Keratinocyte (primary cell): ENCODE measurements around the gene CENPO. TPM values are rescaled to one million over a fixed set of nuclear protein-coding genes. Genes with fewer than 3 reads are reported as not detected.

Source experiments
- DNase-seq: peaks from one replicate; pipeline ENCODE4 v3.0.0-alpha.2; 2011; ENCODE audit warnings: low read depth, missing footprints, low spot score
- FAIRE-seq: peaks from 2 replicates; lab custom pipeline; 2011; peaks lifted over from hg19 to GRCh38; lab: Jason Lieb, UNC
- H2AFZ ChIP-seq: 2 replicates; pipeline ENCODE4 v1.6.0; 2012; ENCODE audit warnings: low read length, control low read depth, inconsistent platforms; ENCODE audit not compliant: control insufficient read depth
- H3K27ac ChIP-seq: 2 replicates; pipeline ENCODE4 v1.5.1; 2011; ENCODE audit warnings: low read length; ENCODE audit not compliant: control insufficient read depth, insufficient read depth
- H3K27me3 ChIP-seq: 3 replicates; pipeline ENCODE4 v1.6.0; 2011; ENCODE audit warnings: low read length; ENCODE audit not compliant: control insufficient read depth, insufficient read depth; ENCODE audit errors: extremely low read depth
- H3K36me3 ChIP-seq, 2 experiments: 2 replicates in 1 of 2; 3 replicates in 1 of 2; pipeline ENCODE4 v1.5.1; 2011; ENCODE audit warnings: low read length in 2 of 2, mild to moderate bottlenecking in 1 of 2; ENCODE audit not compliant: control insufficient read depth in 2 of 2, insufficient read depth in 2 of 2; ENCODE audit errors: extremely low read depth in 1 of 2
- H3K4me1 ChIP-seq: 3 replicates; pipeline ENCODE4 v1.5.1; 2011; ENCODE audit warnings: low read length; ENCODE audit not compliant: control insufficient read depth, insufficient read depth; ENCODE audit errors: extremely low read depth
- H3K4me2 ChIP-seq: 3 replicates; pipeline ENCODE4 v1.6.0; 2011; ENCODE audit warnings: low read depth, low read length; ENCODE audit not compliant: control insufficient read depth, insufficient read depth; ENCODE audit errors: extremely low read depth
- H3K4me3 ChIP-seq, 3 experiments: fragments of 200-600 bp in 1 of 3; sonication (generic) in 1 of 3; 2 replicates in 2 of 3; 3 replicates in 1 of 3; pipeline ENCODE4 v1.5.1; 2011 to 2016; ENCODE audit warnings: low read length in 3 of 3, mild to moderate bottlenecking in 3 of 3, control low read depth in 2 of 3, inconsistent platforms in 1 of 3, low read depth in 1 of 3, mixed read lengths in 1 of 3, mixed run types in 1 of 3, moderate library complexity in 1 of 3; ENCODE audit not compliant: control insufficient read depth in 2 of 3, insufficient read depth in 2 of 3; ENCODE audit errors: extremely low read depth in 1 of 3
- H3K79me2 ChIP-seq: 2 replicates; pipeline ENCODE4 v1.6.0; 2012; ENCODE audit warnings: low read length; ENCODE audit not compliant: control insufficient read depth, insufficient read depth
- H3K9ac ChIP-seq: 3 replicates; pipeline ENCODE4 v1.6.0; 2011; ENCODE audit warnings: low read length; ENCODE audit not compliant: control insufficient read depth, insufficient read depth; ENCODE audit errors: extremely low read depth
- H3K9me1 ChIP-seq: 3 replicates; pipeline ENCODE4 v1.6.0; 2011; ENCODE audit warnings: low read length; ENCODE audit not compliant: control insufficient read depth, insufficient read depth; ENCODE audit errors: extremely low read depth
- H3K9me3 ChIP-seq: 2 replicates; pipeline ENCODE4 v1.5.1; 2012; ENCODE audit warnings: low read depth, low read length; ENCODE audit not compliant: control insufficient read depth
- H4K20me1 ChIP-seq: 3 replicates; pipeline ENCODE4 v1.6.0; 2011; ENCODE audit warnings: low read length; ENCODE audit not compliant: control insufficient read depth, insufficient read depth; ENCODE audit errors: extremely low read depth
- EZH2 ChIP-seq: IDR thresholded peaks from one replicate; pipeline ENCODE4 v1.6.1; 2012; ENCODE audit warnings: inconsistent platforms, mild to moderate bottlenecking, low read length, moderate library complexity
- dilution Hi-C: fragments of 300-500 bp; cut with MboI; formaldehyde crosslinking; loops from one replicate; pipeline ENCODE4 v1.7.0; 2020; ENCODE audit warnings: low sequenced_read_pairs; ENCODE audit not compliant: extremely low pct_ligation_motif_present
- polyA plus RNA-seq, 5 experiments: library from polyadenylated mRNA; depleted of rRNA in 3 of 5; stranded (reverse) in 3 of 5; stranded (forward) in 1 of 5; unstranded in 1 of 5; fragments of >200 nt; gene quantifications; 1 replicate in 1 of 5; 2 replicates in 3 of 5; 3 replicates in 1 of 5; pipeline versions ENCODE4 v1.2.1 to v1.2.3, GENCODE V29; 2011 to 2012; ENCODE audit warnings: missing spikeins in 2 of 5, low read depth in 1 of 5, low replicate concordance in 1 of 5
- TF ChIP-seq, protein P1 (sequence below), 3 experiments: IDR thresholded peaks in 1 of 3; conservative IDR thresholded peaks in 1 of 3; optimal IDR thresholded peaks in 1 of 3; 2 replicates in 2 of 3; 3 replicates in 1 of 3; pipeline versions ENCODE3 to v1.5.1; 2011; ENCODE audit warnings: low read length in 3 of 3, mild to moderate bottlenecking in 3 of 3, moderate library complexity in 2 of 3, control low read depth in 1 of 3, inconsistent platforms in 1 of 3; ENCODE audit not compliant: insufficient read depth in 2 of 3; ENCODE audit errors: extremely low read depth in 1 of 3

Gene CENPO
- polyA plus RNA-seq, 1 donor (not counting 4 experiments of a cell fraction or from before 2014, with no cell fraction given) = 12.1 TPM

DNA sequence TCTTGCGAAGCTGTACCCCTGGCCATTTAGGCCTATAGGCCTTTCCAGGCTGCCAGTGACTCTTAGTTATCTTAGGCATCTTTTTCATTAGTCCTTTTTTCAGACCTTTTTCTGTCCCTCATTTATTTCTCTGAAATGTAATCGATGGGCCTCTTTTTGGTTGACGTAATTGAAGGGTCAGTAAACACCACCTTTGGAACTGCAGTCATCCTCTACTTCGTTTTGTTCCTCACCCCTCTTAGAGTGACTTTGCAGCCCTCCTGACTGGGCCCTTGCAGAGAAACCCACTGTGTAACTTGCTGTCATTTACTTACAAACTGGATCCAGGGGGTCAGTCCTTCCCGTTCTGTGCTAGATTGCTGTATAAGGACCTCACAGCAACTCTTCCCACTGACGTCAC, 23.2 kb downstream of the CENPO start:
- dilution Hi-C loops = no loop called here
- no peak for DNase-seq
- Histone ChIP-seq H4K20me1 (peaks cover 3% of the 10 kb centered on the region), H3K4me3 (no peak overlapping the region), H3K4me2 (no peak overlapping the region), H3K27me3 (no peaks in the 10 kb centered on the region), H3K27ac (no peak overlapping the region), H3K36me3 (peaks cover 16 to 26% of the 10 kb centered on the region in 2 experiments), H3K9me1 (no peaks in the 10 kb centered on the region), H2AFZ (no peak overlapping the region), H3K79me2 (peaks cover 22% of the 10 kb centered on the region), H3K9me3 (no peaks in the 10 kb centered on the region), H3K9ac (no peak overlapping the region), H3K4me1 (no peaks in the 10 kb centered on the region)
- FAIRE-seq = no peak
- TF ChIP-seq, protein P1, sequence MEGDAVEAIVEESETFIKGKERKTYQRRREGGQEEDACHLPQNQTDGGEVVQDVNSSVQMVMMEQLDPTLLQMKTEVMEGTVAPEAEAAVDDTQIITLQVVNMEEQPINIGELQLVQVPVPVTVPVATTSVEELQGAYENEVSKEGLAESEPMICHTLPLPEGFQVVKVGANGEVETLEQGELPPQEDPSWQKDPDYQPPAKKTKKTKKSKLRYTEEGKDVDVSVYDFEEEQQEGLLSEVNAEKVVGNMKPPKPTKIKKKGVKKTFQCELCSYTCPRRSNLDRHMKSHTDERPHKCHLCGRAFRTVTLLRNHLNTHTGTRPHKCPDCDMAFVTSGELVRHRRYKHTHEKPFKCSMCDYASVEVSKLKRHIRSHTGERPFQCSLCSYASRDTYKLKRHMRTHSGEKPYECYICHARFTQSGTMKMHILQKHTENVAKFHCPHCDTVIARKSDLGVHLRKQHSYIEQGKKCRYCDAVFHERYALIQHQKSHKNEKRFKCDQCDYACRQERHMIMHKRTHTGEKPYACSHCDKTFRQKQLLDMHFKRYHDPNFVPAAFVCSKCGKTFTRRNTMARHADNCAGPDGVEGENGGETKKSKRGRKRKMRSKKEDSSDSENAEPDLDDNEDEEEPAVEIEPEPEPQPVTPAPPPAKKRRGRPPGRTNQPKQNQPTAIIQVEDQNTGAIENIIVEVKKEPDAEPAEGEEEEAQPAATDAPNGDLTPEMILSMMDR (optimal IDR thresholded peaks at IDR 0.05 in 1 of 3, IDR thresholded peaks at IDR 0.05 in 1 of 3, conservative IDR thresholded peaks at IDR 0.05 in 1 of 3; ENCODE audit: extremely low read depth in 1 of 3, insufficient read depth in 2 of 3, low read length in 3 of 3) = no peak
- no peak for TF ChIP-seq EZH2

DNA sequence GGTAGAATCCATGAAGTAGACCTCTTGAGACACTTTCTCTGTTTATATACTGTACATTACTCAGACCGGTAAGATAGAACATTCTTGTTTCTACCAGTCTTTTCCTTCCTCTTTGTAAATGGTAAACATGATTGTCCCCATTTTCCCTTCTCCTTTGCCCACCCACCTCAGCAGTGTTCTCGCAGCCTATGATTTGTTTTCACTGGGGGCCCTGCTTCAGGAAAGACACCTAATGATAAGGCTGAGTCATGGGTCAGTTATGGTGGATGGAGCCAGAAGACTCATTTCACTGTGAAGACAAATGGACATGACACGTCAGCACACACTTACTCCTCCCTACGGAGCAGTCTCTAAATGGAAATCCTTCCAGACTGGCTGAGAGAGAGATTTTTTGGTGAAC, 23.7 kb downstream of the CENPO start:
- no peak for TF ChIP-seq EZH2
- Histone ChIP-seq H3K27me3 (no peaks in the 10 kb centered on the region), H3K4me3 (no peak overlapping the region), H3K9ac (no peak overlapping the region), H3K79me2 (peaks cover 20% of the 10 kb centered on the region), H3K4me1 (no peaks in the 10 kb centered on the region), H3K9me1 (no peaks in the 10 kb centered on the region), H3K4me2 (no peak overlapping the region), H4K20me1 (peaks cover 3% of the 10 kb centered on the region), H3K9me3 (no peaks in the 10 kb centered on the region), H3K36me3 (peaks cover 16 to 31% of the 10 kb centered on the region in 2 experiments), H3K27ac (no peak overlapping the region), H2AFZ (no peak overlapping the region)
- DNase-seq (no peak), FAIRE-seq (no peak)
- dilution Hi-C loops = no loop called here

DNA sequence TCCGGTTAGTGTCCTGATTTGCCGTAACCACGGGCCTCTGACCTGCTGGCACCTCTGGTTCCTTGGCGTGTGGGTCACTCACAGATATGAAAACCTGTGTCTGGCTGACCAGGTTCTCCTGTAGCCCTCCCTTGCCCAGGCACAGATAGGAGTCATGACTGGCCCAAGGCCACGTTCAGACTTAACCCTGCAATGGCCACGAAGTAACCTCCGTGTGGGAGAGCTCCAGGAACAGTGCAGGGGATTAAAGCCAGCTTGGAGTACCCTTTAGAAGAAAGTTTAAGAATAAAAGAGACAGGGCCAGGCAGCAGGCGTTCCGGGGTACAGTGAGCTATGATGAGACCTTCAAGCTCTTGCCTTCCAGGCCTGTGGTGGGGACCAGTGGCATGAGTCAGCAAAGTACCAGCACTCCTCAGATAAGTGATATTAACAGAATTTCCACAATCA, 25.5 kb downstream of the CENPO start:
- H3K27ac ChIP-seq = no peak overlapping the region

More for the DNA sequence above, 25.5 kb downstream of the CENPO start:
- dilution Hi-C loops = no loop called here
- no peak for FAIRE-seq
- no peak for TF ChIP-seq EZH2
- TF ChIP-seq, protein P1 (optimal IDR thresholded peaks at IDR 0.05 in 1 of 3, IDR thresholded peaks at IDR 0.05 in 1 of 3, conservative IDR thresholded peaks at IDR 0.05 in 1 of 3; ENCODE audit: extremely low read depth in 1 of 3, insufficient read depth in 2 of 3, low read length in 3 of 3) = no peak
- H3K36me3 ChIP-seq = peaks cover 17 to 37% of the 10 kb centered on the region in 2 experiments
- no peaks in the 10 kb centered on the region for H3K27me3 ChIP-seq
- no peaks in the 10 kb centered on the region for H3K4me1 ChIP-seq
- H3K79me2 ChIP-seq = peaks cover 4% of the 10 kb centered on the region
- H2AFZ ChIP-seq = no peak overlapping the region
- no peaks in the 10 kb centered on the region for H3K9me3 ChIP-seq
- H3K4me3 ChIP-seq = no peak overlapping the region
- H3K9me1 ChIP-seq = no peaks in the 10 kb centered on the region
- H3K9ac ChIP-seq = no peak overlapping the region
- H4K20me1 ChIP-seq = peaks cover 3% of the 10 kb centered on the region
- no peak overlapping the region for H3K4me2 ChIP-seq
- DNase-seq = no peak
